NT2/D1 (cell line): ENCODE results near the gene TSC1.

Experiments
- DNase-seq: peaks from one replicate; pipeline ENCODE4 v3.0.0-alpha.2; 2011; ENCODE audit warnings: low read depth, low spot score
- H3K27me3 ChIP-seq: 2 replicates; pipeline ENCODE4 v1.6.0; 2011; ENCODE audit warnings: mild to moderate bottlenecking; ENCODE audit not compliant: insufficient read length, insufficient read depth
- H3K36me3 ChIP-seq: 2 replicates; pipeline ENCODE4 v1.6.1; 2011; ENCODE audit warnings: mild to moderate bottlenecking, low read length, mixed read lengths; ENCODE audit not compliant: insufficient read depth, insufficient read length
- H3K4me1 ChIP-seq: 2 replicates; pipeline ENCODE4 v1.5.1; 2011; ENCODE audit not compliant: insufficient read depth, insufficient read length
- H3K4me3 ChIP-seq: 2 replicates; pipeline ENCODE4 v1.5.1; 2011; ENCODE audit warnings: low read depth; ENCODE audit not compliant: insufficient read length
- H3K9ac ChIP-seq: 2 replicates; pipeline ENCODE4 v1.6.0; 2011; ENCODE audit warnings: low read depth; ENCODE audit not compliant: insufficient read length
- H3K9me3 ChIP-seq: 2 replicates; pipeline ENCODE4 v1.5.1; 2011; ENCODE audit warnings: mild to moderate bottlenecking, low read length; ENCODE audit not compliant: insufficient read depth
- SUZ12 ChIP-seq: IDR thresholded peaks from 2 replicates; pipeline ENCODE4 v1.6.1; 2011; ENCODE audit not compliant: insufficient read length, insufficient read depth; ENCODE audit errors: extremely low read depth
- YY1 ChIP-seq: IDR thresholded peaks from 2 replicates; pipeline ENCODE4 v1.6.1; 2011; ENCODE audit not compliant: insufficient read length, insufficient read depth
- ZNF274 ChIP-seq: IDR thresholded peaks from 2 replicates; pipeline ENCODE4 v1.6.1; 2011; ENCODE audit warnings: mild to moderate bottlenecking, low read depth, low read length

The TSC1 gene

DNA sequence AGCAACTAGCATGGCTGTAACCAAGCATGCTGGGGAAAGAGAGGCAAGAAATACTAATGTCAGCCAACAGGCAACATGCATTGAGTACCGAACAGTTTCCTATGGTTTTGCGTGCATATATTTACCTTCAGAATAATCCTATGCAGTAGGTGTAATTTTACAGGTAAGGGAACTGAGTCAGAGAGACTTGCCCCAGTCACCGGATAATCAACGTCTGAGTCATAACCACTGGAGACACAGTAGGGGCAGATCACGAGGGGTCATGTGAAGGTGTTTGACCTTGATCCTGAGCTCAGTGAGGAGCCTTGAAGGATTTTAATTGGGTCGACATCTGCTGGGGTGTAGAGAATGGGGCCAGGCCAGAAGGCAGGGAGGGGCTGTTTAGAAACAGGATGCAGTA, 13.4 kb upstream of the TSC1 start:
- Histone ChIP-seq H3K36me3 (no peaks in the 10 kb centered on the region), H3K9ac (no peak overlapping the region), H3K4me3 (no peak overlapping the region), H3K27me3 (no peaks in the 10 kb centered on the region), H3K9me3 (peaks cover 18% of the 10 kb centered on the region; the same call in 1 of the 2 replicates), H3K4me1 (no peaks in the 10 kb centered on the region)
- DNase-seq: no peak
- TF ChIP-seq SUZ12 (no peak), ZNF274 (no peak), YY1 (no peak)

DNA sequence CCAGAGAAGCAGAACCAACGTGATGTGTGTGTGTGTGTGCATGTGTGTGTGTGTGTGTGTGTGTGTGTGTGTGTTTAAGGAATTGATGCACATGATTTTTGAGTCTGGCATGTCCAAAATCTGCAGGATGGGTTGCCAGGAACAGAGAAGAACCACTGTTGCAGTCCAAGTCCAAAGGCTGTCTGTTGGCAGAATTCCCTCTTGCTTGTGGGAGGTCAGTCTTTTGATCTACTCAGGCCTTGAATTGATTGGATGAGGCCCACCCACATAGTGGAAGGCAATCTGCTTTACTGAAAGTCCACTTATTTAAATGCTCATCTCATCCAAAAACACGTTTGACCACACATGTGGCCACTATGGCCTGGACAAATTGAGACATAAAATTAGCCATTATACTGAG, 11.4 kb upstream of the TSC1 start:
- no peaks in the 10 kb centered on the region for H3K36me3 ChIP-seq
- no peaks in the 10 kb centered on the region for H3K27me3 ChIP-seq
- peaks cover 18% of the 10 kb centered on the region; the same call in 1 of the 2 replicates for H3K9me3 ChIP-seq
- no peak overlapping the region for H3K4me3 ChIP-seq
- DNase-seq: no peak
- TF ChIP-seq YY1: no peak
- TF ChIP-seq SUZ12: no peak
- TF ChIP-seq ZNF274: no peak
- no peaks in the 10 kb centered on the region for H3K4me1 ChIP-seq
- no peak overlapping the region for H3K9ac ChIP-seq

DNA sequence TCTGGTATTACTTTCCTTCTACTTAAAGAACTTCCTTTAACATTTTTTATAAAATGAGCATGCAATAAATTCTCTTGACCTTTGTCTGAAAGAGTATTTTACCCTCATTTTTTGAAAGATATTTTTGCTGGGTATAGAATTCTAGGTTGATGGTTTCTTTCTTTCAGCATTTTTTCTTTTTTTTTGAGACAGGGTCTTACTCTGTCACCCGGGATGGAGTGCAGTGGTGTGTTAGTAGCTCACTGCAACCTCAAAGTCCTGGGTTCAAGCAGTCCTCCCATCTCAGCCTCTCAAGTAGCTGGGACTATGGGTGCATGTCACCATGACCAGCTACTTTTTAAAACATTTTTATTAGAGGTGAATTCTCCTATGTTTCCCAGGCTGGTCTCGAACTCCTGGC, 10.7 kb upstream of the TSC1 start:
- TF ChIP-seq ZNF274 (no peak), SUZ12 (no peak), YY1 (no peak)
- Histone ChIP-seq H3K9ac (no peak overlapping the region), H3K27me3 (no peaks in the 10 kb centered on the region), H3K4me1 (no peaks in the 10 kb centered on the region), H3K4me3 (no peak overlapping the region), H3K36me3 (no peaks in the 10 kb centered on the region), H3K9me3 (peaks cover 18% of the 10 kb centered on the region; the same call in 1 of the 2 replicates)
- no peak for DNase-seq

DNA sequence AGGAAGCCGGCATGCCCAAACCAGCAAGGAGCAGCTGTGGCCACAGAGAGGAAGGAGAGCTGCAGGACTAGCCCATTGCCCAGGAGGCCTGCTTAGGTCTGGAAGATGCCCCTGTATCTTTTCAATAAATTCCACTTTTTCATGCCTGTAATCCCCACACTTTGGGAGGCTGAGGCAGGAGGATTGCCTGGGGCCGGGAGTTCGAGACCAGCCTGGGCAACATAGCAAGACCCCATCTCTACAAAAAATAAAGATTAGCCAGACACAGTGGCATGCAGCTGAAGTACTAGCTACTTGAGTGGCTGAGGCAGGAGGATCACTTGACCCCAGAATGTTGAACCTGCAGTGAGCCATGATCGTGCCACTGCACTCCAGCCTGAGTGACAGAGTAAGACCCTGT, 5.3 kb upstream of the TSC1 start:
- no peak overlapping the region for H3K4me3 ChIP-seq
- no peaks in the 10 kb centered on the region for H3K36me3 ChIP-seq
- H3K4me1 ChIP-seq: peaks cover 6% of the 10 kb centered on the region
- DNase-seq: no peak
- no peaks in the 10 kb centered on the region for H3K9me3 ChIP-seq
- no peak overlapping the region for H3K9ac ChIP-seq
- no peaks in the 10 kb centered on the region for H3K27me3 ChIP-seq
- TF ChIP-seq SUZ12 (no peak), ZNF274 (no peak), YY1 (no peak)

DNA sequence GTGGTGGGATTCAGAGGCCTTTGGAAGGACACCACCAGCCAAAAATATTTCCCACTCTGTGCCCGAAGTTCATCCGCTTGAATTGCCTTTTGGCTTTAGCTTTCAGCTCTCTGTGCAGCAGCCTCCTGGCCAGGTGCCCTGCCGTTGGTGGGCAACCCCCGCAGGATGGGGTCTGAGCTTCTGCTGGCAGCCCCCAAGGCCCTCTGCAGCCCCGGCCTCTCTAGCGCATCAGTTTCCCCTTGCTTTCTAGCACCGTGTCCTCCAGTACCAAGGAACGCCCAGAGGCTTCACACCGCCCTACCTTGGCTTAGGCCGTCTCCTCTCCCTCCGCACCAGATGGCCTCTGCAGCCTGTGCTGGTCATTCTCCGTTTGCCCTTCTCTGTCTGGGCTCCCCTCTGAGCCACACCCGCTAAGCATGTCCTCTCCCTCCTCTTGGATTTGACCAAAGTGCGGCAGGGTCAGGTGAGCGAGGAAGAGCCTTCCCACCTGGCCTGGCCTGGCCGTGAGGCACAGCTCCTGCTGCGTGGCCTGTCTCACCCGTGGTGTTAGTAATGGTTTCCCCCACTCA, 4.2 kb upstream of the TSC1 start:
- Histone ChIP-seq H3K4me1 (peaks cover 6% of the 10 kb centered on the region), H3K4me3 (no peak overlapping the region), H3K27me3 (no peaks in the 10 kb centered on the region), H3K9ac (no peak overlapping the region), H3K36me3 (no peaks in the 10 kb centered on the region), H3K9me3 (no peaks in the 10 kb centered on the region)
- no peak for DNase-seq
- TF ChIP-seq SUZ12: no peak
- no peak for TF ChIP-seq ZNF274
- no peak for TF ChIP-seq YY1

DNA sequence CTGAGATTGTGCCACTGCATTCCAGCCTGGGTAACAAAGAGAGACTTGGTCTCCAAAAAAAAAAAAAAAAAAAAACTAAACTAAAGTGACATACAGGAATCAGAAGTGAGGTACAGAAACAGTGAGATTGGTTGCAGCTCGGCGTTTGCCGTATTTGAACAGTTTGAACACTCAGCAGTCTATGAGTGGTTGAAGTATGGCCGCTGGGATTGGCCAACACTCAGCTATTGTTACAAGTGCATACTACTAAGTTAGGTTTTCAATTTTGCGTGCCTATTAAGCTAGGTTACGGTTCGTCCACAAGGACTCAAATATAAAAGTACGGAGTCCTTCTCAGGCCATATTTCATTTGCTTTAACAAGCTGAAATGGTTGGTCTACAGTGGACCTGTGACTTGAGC, 3.3 kb upstream of the TSC1 start:
- no peaks in the 10 kb centered on the region for H3K36me3 ChIP-seq
- no peaks in the 10 kb centered on the region for H3K27me3 ChIP-seq
- DNase-seq: no peak
- H3K4me1 ChIP-seq: peaks cover 6% of the 10 kb centered on the region
- H3K9me3 ChIP-seq: no peaks in the 10 kb centered on the region
- no peak overlapping the region for H3K4me3 ChIP-seq
- TF ChIP-seq ZNF274: no peak
- TF ChIP-seq YY1: no peak
- no peak for TF ChIP-seq SUZ12
- no peak overlapping the region for H3K9ac ChIP-seq

DNA sequence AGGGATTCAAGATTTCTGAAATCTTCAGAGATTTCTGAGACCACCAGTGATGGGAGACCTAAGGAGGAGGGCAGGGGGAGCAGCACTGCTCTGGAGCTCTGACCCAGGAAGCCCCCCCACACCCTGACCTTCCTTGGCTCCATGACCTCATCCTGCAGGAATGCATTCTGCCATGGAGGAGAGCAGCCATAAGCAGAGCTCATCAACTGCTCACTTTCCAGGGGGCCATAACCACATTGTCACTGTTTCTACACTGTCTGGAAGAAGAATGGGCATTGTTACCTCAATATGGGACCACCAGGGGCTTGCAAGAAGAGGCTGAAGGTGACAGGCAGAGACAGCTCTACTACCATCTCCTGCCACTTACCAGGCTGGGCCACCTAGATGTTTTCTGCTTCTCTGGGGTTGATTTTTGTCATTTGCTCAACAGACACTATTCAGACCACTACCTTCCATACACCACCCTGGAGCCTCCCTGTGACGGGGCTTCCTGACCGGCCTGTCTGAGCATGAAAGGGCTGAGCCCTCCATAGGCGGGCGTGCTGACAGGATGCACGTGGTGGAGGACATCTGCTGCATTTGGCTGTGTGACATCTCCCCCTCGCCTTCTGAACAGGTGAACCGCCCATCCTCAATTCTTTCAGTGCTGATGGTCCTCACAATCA, 2.3 kb upstream of the TSC1 start:
- Histone ChIP-seq H3K27me3 (no peaks in the 10 kb centered on the region), H3K9ac (no peak overlapping the region), H3K4me3 (no peak overlapping the region), H3K9me3 (no peaks in the 10 kb centered on the region), H3K4me1 (peaks cover 6% of the 10 kb centered on the region), H3K36me3 (no peaks in the 10 kb centered on the region)
- TF ChIP-seq ZNF274 (no peak), YY1 (peak; percentile 28)
- DNase-seq: peak; percentile 68

DNA sequence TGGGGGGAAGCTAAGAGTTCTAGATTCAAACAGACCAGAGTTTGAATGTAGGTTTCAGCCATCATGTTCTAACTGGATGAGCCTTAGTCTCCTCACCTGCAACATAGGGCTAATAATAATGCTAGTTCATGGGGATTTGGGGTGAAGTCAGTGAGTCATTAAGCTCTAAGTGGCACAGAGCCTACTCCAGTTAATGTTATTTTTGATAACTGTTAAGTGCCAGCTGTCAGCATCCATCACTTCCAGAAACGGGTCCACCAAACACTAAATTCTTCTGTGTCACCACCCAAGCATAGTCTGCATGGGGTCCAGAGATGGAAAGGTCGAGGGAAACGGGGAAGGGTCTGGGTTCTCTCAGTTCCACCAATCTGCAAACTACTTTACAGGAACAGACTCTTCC, 1.8 kb upstream of the TSC1 start:
- Histone ChIP-seq H3K4me3 (no peak overlapping the region), H3K9ac (no peak overlapping the region), H3K36me3 (no peaks in the 10 kb centered on the region), H3K9me3 (no peaks in the 10 kb centered on the region), H3K4me1 (peaks cover 6% of the 10 kb centered on the region), H3K27me3 (no peaks in the 10 kb centered on the region)
- DNase-seq: no peak
- no peak for TF ChIP-seq YY1
- no peak for TF ChIP-seq ZNF274
- no peak for TF ChIP-seq SUZ12
